ENCODE data around the gene PKP3. TPM values are rescaled to one million over a fixed set of nuclear protein-coding genes. Genes with fewer than 3 reads are reported as not detected.

The PKP3 gene
- total RNA-seq, 2 experiments from 2014 or later = 0.30 to 0.45 TPM

- POLR2A ChIA-PET = interaction anchor here (1.4 to 6.7 kb wide), 3 partner anchors 9 to 34 kb away, joined by 4 to 64 read pairs (median 8); partner anchors contain the start of genes PTDSS2 and SIGIRR
Observed at GRCh38 chr11:441043-441417, 47.0 kb downstream of the PKP3 start.

GRCh38 chr11:441418-442274 lies 47.6 kb downstream of the PKP3 start, which contains the start of gene ANO9:
ANO9 (minus strand) TSS chr11:442011; CDS start chr11:441926, 85 bp downstream.
- H3K27me3 Mint-ChIP-seq = peaks cover 4% of the 10 kb centered on the region
- peak within 1 kb of the TSS; percentile 87 for H3K4me3 Mint-ChIP-seq
- DNase-seq (peak; percentile 76), ATAC-seq (ENCODE audit: low read depth) (peak; percentile 93)
- peaks cover 16% of the 10 kb centered on the region for H3K4me1 Mint-ChIP-seq
- H3K27ac Mint-ChIP-seq = peak within 1 kb of the TSS; percentile 56
- no peaks in the 10 kb centered on the region for H3K9me3 Mint-ChIP-seq
- peaks cover 4% of the 10 kb centered on the region for H3K36me3 Mint-ChIP-seq
- POLR2A ChIA-PET = interaction anchor here (0.7 to 6.7 kb wide), 5 partner anchors 9 to 284 kb away, joined by 3 to 64 read pairs (median 4); partner anchors contain the start of genes PTDSS2 and SIGIRR

More at GRCh38 chr11:441043-441417, 47.0 kb downstream of the PKP3 start:
- Mint-ChIP-seq H3K9me3 (no peaks in the 10 kb centered on the region), H3K36me3 (peaks cover 4% of the 10 kb centered on the region), H3K27ac (peak overlapping the region; percentile 30), H3K4me1 (peaks cover 19% of the 10 kb centered on the region), H3K4me3 (peak overlapping the region; percentile 87), H3K27me3 (peaks cover 4% of the 10 kb centered on the region)
- DNase-seq = no peak
- ATAC-seq (ENCODE audit: low read depth) = no peak

GRCh38 chr11:442611-443081 lies 48.6 kb downstream of the PKP3 start:
- Mint-ChIP-seq H3K36me3 (peaks cover 4% of the 10 kb centered on the region), H3K27me3 (peaks cover 4% of the 10 kb centered on the region), H3K27ac (no peak overlapping the region), H3K9me3 (no peaks in the 10 kb centered on the region), H3K4me1 (peaks cover 11% of the 10 kb centered on the region), H3K4me3 (no peak overlapping the region)
- ATAC-seq (ENCODE audit: low read depth) = no peak
- POLR2A ChIA-PET = interaction anchor here (0.6 to 6.7 kb wide), 2 partner anchors 27 to 84 kb away, joined by 3 to 64 read pairs; partner anchors contain the start of gene SIGIRR
- DNase-seq = no peak

GRCh38 chr11:443542-444199 lies 49.7 kb downstream of the PKP3 start:
- Mint-ChIP-seq H3K4me1 (peaks cover 11% of the 10 kb centered on the region), H3K36me3 (peaks cover 4% of the 10 kb centered on the region), H3K27ac (no peak overlapping the region), H3K27me3 (peaks cover 4% of the 10 kb centered on the region), H3K9me3 (no peaks in the 10 kb centered on the region), H3K4me3 (no peak overlapping the region)
- POLR2A ChIA-PET = interaction anchor here (0.6 to 6.7 kb wide), 2 partner anchors 28 to 39 kb away, joined by 3 to 64 read pairs; partner anchors contain the start of gene SIGIRR
- ATAC-seq (ENCODE audit: low read depth) (no peak), DNase-seq (no peak)

- Mint-ChIP-seq H3K4me1 (peaks cover 11% of the 10 kb centered on the region), H3K27me3 (peaks cover 4% of the 10 kb centered on the region), H3K4me3 (no peak overlapping the region), H3K36me3 (peaks cover 4% of the 10 kb centered on the region), H3K9me3 (no peaks in the 10 kb centered on the region), H3K27ac (no peak overlapping the region)
- DNase-seq (no peak), ATAC-seq (ENCODE audit: low read depth) (no peak)
- POLR2A ChIA-PET = interaction anchor here (6.5 to 6.7 kb wide), 2 partner anchors 28 to 29 kb away, joined by 64 to 118 read pairs; partner anchors contain the start of gene SIGIRR
Observed at GRCh38 chr11:444396-445144, 50.6 kb downstream of the PKP3 start.

GRCh38 chr11:445765-446588 lies 52.0 kb downstream of the PKP3 start:
- Mint-ChIP-seq H3K4me1 (peaks cover 9% of the 10 kb centered on the region), H3K9me3 (no peaks in the 10 kb centered on the region), H3K4me3 (no peak overlapping the region), H3K36me3 (peaks cover 2% of the 10 kb centered on the region), H3K27me3 (peaks cover 4% of the 10 kb centered on the region), H3K27ac (no peak overlapping the region)
- no peak for ATAC-seq (ENCODE audit: low read depth)
- no peak for DNase-seq
- POLR2A ChIA-PET = interaction anchor here (5.3 to 6.5 kb wide), 2 partner anchors 30 to 40 kb away, joined by 51 to 118 read pairs; partner anchors contain the start of gene SIGIRR

GRCh38 chr11:446891-447290 lies 52.9 kb downstream of the PKP3 start:
- H3K27ac Mint-ChIP-seq = peak overlapping the region; percentile 45
- H3K36me3 Mint-ChIP-seq = peaks cover 5% of the 10 kb centered on the region
- peaks cover 15% of the 10 kb centered on the region for H3K4me1 Mint-ChIP-seq
- POLR2A ChIA-PET = interaction anchor here (1.7 to 6.5 kb wide), 3 partner anchors 10 to 41 kb away, joined by 4 to 118 read pairs (median 51); partner anchors contain the start of gene SIGIRR
- peaks cover 4% of the 10 kb centered on the region for H3K27me3 Mint-ChIP-seq
- no peak overlapping the region for H3K4me3 Mint-ChIP-seq
- no peaks in the 10 kb centered on the region for H3K9me3 Mint-ChIP-seq
- ATAC-seq (ENCODE audit: low read depth) (no peak), DNase-seq (no peak)

- H3K9me3 Mint-ChIP-seq = no peaks in the 10 kb centered on the region
- POLR2A ChIA-PET = interaction anchor here (0.6 to 6.5 kb wide), 22 partner anchors 8 to 241 kb away, joined by 3 to 118 read pairs (median 6); partner anchors contain the start of genes BET1L, IFITM2, IFITM5 and PGGHG
- ATAC-seq (ENCODE audit: low read depth) (peak; percentile 81), DNase-seq (peak; percentile 99)
- H3K27me3 Mint-ChIP-seq = peaks cover 3% of the 10 kb centered on the region
- H3K36me3 Mint-ChIP-seq = peaks cover 5% of the 10 kb centered on the region
- H3K27ac Mint-ChIP-seq = peak overlapping the region; percentile 97
- peak overlapping the region; percentile 94 for H3K4me3 Mint-ChIP-seq
- peaks cover 15% of the 10 kb centered on the region for H3K4me1 Mint-ChIP-seq
Observed at GRCh38 chr11:447923-448731, 54.1 kb downstream of the PKP3 start.

- Mint-ChIP-seq H3K27ac (peak within 1 kb of the TSS; percentile 98), H3K4me1 (peaks cover 21% of the 10 kb centered on the region), H3K4me3 (peak within 1 kb of the TSS; percentile 96), H3K36me3 (peaks cover 7% of the 10 kb centered on the region), H3K27me3 (no peaks in the 10 kb centered on the region), H3K9me3 (no peaks in the 10 kb centered on the region)
- POLR2A ChIA-PET = interaction anchor here (0.6 to 6.5 kb wide), 16 partner anchors 9 to 243 kb away, joined by 3 to 118 read pairs (median 6); partner anchors contain the start of genes ANO9, BET1L, IFITM2 and RIC8A
- DNase-seq = peak; percentile 94
- peak; percentile 66 for ATAC-seq (ENCODE audit: low read depth)
Observed at GRCh38 chr11:449889-450808, 56.1 kb downstream of the PKP3 start, which contains the start of gene PTDSS2. PTDSS2 (plus strand) TSS chr11:450279; CDS start chr11:450456, 177 bp downstream.

- peaks cover 9% of the 10 kb centered on the region for H3K36me3 Mint-ChIP-seq
- peak; percentile 17 for ATAC-seq (ENCODE audit: low read depth)
- peak overlapping the region; percentile 96 for H3K4me3 Mint-ChIP-seq
- H3K27me3 Mint-ChIP-seq = no peaks in the 10 kb centered on the region
- peaks cover 26% of the 10 kb centered on the region for H3K4me1 Mint-ChIP-seq
- peak overlapping the region; percentile 98 for H3K27ac Mint-ChIP-seq
- POLR2A ChIA-PET = interaction anchor here (0.9 to 6.5 kb wide), 9 partner anchors 9 to 275 kb away, joined by 3 to 118 read pairs (median 8); partner anchors contain the start of genes ANO9, BET1L, IFITM2 and RIC8A
- DNase-seq = peak; percentile 77
- H3K9me3 Mint-ChIP-seq = no peaks in the 10 kb centered on the region
Observed at GRCh38 chr11:450809-451451, 56.9 kb downstream of the PKP3 start.

Measured in activated naive CD8-positive, alpha-beta T cell treated with anti-CD3 and anti-CD28 coated beads, Interleukin-2, amount 10 ng/mL, durations not matched to agents 7 days and 5 days (primary cell).